AG08396 (cell line): Measurements from ENCODE around the gene CSNK2A2.
A peak's percentile ranks its signal among the peaks of the same experiment; 100 is the strongest.

Experiments used
- DNase-seq: peaks from one replicate; pipeline ENCODE4 v3.0.0; 2012; ENCODE audit warnings: low spot score, mixed read lengths

CSNK2A2 gene

GRCh38 chr16:58198803-58199411 lies 1.0 kb upstream of the CSNK2A2 start:
- no peak for DNase-seq

GRCh38 chr16:58197314-58198012 lies 443 bp downstream of the CSNK2A2 start:
- DNase-seq = peak; percentile 35

GRCh38 chr16:58196898-58197313 lies 1.0 kb downstream of the CSNK2A2 start:
- DNase-seq = peak; percentile 57

GRCh38 chr16:58195771-58196170 lies 2.1 kb downstream of the CSNK2A2 start:
- DNase-seq = no peak

GRCh38 chr16:58195344-58195743 lies 2.6 kb downstream of the CSNK2A2 start:
- no peak for DNase-seq

GRCh38 chr16:58194790-58195189 lies 3.1 kb downstream of the CSNK2A2 start:
- DNase-seq = no peak

GRCh38 chr16:58187665-58188421 lies 10.1 kb downstream of the CSNK2A2 start:
- no peak for DNase-seq

GRCh38 chr16:58187092-58187491 lies 10.8 kb downstream of the CSNK2A2 start:
- no peak for DNase-seq

GRCh38 chr16:58186176-58186944 lies 11.5 kb downstream of the CSNK2A2 start:
- DNase-seq = no peak

- no peak for DNase-seq
Observed at GRCh38 chr16:58177353-58177710, 20.6 kb downstream of the CSNK2A2 start.

- DNase-seq = no peak
Observed at GRCh38 chr16:58176608-58177352, 21.1 kb downstream of the CSNK2A2 start.

GRCh38 chr16:58170223-58170622 lies 27.7 kb downstream of the CSNK2A2 start:
- DNase-seq = no peak

- DNase-seq = no peak
Observed at GRCh38 chr16:58160855-58161254, 37.1 kb downstream of the CSNK2A2 start.

GRCh38 chr16:58158725-58159124 lies 39.2 kb downstream of the CSNK2A2 start:
- DNase-seq = no peak

- no peak for DNase-seq
Observed at GRCh38 chr16:58157951-58158540, 39.9 kb downstream of the CSNK2A2 start.

GRCh38 chr16:58157239-58157638 lies 40.7 kb downstream of the CSNK2A2 start:
- no peak for DNase-seq

- no peak for DNase-seq
Observed at GRCh38 chr16:58155839-58156238, 42.1 kb downstream of the CSNK2A2 start.

- no peak for DNase-seq
Observed at GRCh38 chr16:58154345-58154744, 43.6 kb downstream of the CSNK2A2 start.

GRCh38 chr16:58152246-58152868 lies 45.5 kb downstream of the CSNK2A2 start:
- no peak for DNase-seq

- no peak for DNase-seq
Observed at GRCh38 chr16:58148526-58148925, 49.4 kb downstream of the CSNK2A2 start.

- no peak for DNase-seq
Observed at GRCh38 chr16:58148099-58148498, 49.8 kb downstream of the CSNK2A2 start.
